COLO668 (cell line): ENCODE measurements around the gene TSBP1.
"Not testable (repeated sequence)": the region's sequence is repeated elsewhere in the genome, so short reads cannot be mapped to it uniquely, and the experiment has no call there.

Experiments
- DNase-seq: peaks from one replicate; lab custom pipeline; 2025; ENCODE audit not compliant: unreplicated experiment; lab: John Stamatoyannopoulos, UW

TSBP1 gene

DNA sequence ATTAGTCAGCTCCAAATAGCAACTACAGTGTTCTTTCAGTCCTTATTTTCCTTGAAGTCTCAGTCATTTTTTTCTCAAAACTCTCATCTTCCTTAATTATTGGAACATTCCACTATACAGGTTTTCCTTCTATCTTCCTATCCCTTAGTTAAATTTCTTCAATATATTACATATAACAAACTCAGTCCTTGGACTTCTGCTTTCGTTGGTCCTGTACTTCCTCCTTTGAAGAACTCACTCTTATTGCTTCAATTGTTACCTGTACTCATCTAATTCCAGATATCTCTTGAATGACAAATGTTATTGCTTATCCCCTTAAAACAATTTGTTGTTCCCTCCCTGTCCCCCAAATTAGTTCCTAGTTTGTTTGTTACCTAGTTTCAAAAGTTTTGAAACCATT lies 80.2 kb downstream of the TSBP1 start:
- no peak for DNase-seq

DNA sequence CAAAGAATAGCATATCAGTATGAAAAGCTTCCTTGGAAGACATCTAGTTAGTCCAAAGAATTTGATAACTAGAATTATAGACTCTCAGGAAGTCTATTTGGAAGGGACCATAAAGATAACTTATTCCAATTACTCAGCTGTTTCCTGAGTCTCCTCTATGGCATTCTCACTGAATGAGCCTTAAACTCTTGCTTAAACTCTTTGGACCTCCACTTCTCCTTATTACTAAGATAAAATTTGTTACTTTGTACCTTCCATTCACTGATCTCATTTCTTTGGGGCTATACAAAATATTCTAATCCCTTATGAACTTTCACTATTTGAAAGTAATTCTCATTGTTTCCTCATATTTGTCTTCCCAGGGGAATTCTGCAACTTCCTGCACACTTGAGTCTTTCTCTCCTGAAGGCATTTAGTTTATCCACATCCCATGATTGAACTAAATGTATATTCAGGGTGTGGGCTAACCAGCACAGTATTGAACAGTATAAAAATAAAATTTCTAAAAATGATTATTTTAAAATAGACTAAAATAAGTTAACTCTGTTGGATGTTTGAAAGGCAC lies 80.7 kb downstream of the TSBP1 start:
- DNase-seq, result no peak

DNA sequence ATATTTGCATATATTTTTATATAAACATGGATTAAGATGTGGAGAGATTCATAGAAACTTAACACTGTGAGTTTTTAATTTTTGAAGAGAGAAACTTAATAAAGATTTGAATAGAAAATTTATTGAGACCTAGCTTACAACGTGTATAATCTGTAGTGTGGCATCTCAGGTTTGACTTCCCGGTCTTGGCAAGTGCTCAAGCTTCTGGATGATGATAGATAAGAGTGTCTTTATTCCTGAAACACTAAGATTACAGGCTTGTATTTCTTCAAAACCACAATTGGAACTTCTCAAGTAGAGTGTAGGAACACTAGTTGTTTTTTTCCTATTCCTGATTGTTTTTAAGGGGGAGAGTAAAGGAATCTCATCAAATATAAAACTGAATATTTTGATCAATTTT lies 83.3 kb downstream of the TSBP1 start:
- no peak for DNase-seq

DNA sequence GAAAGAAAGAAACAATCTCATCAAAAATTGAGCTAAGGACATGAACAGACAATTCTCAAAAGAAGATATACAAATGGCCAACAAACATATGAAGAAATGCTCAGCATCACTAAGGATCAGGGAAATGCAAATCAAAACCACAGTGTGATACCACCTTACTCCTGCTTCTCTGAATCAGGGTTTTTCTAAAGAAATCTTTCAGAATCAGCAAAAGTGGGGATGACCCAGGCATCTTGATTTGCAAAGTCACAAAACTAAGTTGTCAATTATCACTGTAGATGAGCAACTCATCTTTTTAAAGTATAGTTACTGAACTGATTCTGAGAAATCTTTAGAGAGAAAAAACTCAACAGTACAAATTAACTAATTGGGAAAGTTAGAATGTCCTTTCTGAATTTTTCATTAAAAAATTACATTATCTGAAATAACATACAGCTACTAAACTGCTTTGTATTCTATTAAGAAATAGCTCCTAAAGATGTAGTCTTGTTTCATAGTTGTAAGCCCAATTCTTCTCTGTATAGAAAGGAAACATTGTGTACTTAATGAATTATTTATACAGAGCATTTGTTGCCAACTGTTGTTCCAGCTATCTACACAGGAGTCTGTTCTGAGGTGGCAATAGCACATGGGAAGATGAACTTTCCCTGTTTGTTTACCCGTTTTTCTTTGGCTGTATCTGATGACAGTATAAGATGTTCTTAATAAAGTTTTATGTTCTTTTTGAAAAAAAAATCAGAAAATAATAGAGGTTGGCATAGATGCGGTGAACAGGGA lies 97.7 kb downstream of the TSBP1 start:
- not testable (repeated sequence) for DNase-seq

DNA sequence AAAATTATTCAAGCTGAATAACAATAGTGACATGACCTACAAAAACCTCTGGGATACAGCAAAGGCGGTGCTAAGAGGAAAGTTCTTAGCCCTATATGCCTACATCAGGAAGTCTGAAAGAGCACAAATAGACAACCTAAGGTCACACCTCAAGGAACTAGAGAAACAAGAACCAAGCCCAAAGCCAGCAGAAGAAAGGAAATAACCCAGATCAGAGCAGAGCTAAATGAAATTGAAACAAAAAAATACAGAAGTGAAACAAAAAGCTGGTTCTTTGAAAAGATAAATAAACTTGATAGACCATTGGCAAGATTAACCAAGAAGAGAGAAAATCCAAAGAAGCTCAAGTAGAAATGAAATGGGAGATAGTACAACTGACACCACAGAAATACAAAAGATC lies 100.3 kb downstream of the TSBP1 start:
- no peak for DNase-seq

DNA sequence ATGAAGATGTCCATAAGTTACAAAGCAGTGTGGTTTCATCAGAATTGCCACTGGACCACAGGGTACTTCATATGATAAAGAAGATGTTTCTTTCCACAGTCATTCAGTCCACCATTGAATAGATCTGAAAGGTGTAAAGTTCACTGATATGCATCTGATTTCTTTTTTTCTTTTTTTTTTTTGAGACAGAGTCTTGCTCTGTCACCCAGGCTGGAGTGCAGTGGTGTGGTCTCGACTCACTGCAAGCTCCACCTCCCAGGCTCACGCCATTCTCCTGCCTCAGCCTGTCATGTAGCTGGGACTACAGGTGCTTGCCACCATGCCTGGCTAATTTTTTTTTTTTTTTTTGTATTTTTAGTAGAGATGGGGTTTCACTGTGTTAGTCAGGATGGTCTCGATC lies 103.2 kb downstream of the TSBP1 start:
- not testable (repeated sequence) for DNase-seq

DNA sequence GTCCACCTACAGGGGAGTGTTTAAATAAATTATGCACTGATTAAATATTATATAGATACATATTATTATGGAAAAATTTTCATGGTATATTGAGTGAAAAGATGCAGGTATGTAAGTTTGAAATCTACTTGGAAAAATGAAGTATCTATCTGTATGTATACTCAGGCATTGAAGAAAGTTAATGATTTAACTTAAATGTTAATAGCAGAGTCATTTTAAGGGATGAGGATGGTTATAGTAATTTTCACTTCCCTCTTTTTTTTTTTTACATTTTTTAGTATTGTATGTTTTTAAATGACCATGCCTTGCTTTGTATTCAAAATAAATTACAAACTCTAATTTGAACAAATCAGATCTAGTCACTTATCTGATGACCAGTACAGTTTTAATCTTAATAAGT lies 104.7 kb downstream of the TSBP1 start:
- DNase-seq, result no peak

DNA sequence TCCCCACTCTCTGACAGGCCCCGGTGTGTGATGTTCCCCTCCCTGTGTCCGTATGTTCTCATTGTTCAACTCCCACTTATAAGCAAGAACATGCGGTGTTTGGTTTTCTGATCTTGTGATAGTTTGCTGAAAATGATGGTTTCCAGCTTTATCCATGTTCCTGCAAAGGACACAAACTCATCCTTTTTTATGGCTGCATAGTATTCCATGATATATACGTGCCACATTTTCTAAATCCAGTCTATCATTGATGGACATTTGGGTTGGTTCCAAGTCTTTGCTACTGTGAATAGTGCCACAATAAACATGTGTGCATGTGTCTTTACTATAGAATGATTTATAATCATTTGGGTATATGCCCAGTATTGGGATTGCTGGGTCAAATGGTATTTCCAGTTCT lies 114.4 kb downstream of the TSBP1 start:
- not testable (repeated sequence) for DNase-seq

DNA sequence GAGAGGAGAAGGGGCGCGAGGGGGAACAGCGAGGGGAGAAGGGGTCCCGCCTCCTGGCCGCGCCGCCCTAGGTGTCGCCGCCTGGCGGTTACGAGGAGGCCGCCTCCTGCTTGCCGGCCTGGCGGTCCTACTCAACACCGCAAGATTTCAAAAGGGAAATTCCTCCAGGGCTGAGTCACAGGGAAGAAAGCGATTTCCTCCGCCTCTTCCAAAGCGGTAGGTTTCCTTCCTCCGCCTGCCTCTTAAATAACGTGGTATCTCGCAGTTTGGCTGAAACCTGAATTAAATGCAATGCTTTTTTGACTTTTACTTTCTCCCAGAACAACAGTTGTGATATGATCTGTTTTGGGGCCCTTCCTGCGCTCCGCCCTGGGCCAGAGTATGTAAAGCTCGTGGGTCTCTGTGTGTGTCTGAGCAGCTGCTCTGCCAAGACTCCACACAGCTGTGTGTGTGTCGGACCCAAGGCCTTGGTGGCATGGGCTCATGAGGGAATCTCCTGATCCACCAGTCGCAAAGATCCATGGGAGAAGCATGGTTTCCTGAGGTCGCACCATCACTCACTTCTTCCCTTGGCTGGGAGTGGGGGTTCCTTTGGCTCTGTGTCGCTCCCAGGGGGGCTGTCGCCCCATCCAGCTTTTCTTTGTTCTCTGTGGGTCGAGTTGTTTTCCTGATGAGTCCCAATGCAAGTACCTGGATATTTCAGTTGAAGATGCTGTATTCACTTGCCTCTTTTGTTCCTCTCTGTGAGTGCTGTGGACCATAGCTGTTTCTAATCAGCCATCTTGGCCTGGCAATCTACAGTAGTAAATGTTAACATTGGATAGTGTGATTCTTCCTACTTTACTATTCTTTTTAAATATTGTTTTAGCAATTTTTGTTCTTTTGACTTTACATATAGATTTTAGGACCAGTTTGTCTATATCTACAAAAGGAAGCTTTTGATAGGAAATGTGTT lies 116.2 kb downstream of the TSBP1 start:
- no peak for DNase-seq

DNA sequence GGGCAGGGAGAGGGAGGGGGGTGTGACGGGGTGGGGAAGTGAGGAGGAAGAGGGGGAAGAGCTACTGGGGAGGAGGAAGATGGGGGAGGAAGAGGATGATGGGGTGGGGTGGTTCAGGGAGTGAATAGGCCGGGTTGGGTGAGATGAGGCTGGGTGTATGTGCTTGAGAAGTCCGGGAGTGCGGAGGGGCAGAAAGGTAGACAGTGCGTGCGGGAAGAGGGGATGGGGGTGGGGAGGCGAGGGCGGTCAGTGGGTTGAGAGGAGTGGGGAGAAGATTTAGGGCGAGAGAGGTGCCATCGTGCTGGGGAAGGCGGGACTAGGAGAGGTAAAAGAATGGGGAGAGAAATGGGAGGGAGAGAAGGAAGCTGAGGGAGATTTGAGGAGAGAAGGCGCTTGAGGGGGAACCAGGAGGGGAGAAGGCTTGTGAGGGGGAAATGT lies 116.9 kb downstream of the TSBP1 start:
- DNase-seq, result no peak

DNA sequence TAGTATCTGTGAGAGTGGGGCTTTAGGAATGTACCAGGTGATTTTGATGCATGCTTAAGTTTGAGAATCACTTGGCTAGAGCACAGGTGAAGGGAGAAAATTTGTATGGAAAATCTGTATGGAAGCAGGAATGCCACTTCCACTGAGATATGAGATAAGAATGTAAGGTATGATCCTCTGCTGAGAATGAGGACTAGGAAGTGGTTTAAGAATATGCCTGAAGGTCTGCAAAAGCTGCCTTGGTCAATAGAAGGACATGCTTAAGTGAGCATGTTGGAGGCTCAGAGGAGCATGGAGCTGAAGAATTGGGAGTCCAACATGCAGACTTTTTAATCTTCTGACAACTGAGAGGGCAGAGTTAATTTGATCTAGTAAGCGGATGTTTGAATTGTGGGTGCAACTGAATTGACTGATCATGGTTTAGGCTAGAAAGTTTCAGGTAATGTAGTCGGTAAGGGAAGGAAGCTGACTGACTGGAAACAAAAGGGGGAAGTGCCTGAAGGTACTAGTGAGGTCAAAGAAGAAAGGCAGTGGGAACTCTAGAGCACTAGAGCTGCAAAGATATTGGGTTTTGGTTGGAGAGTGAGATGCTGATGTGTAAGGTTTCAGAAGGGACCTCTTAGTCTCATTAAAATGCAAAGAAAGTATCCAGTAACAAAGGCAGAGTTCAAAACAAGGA lies 119.2 kb downstream of the TSBP1 start:
- DNase-seq, result no peak

DNA sequence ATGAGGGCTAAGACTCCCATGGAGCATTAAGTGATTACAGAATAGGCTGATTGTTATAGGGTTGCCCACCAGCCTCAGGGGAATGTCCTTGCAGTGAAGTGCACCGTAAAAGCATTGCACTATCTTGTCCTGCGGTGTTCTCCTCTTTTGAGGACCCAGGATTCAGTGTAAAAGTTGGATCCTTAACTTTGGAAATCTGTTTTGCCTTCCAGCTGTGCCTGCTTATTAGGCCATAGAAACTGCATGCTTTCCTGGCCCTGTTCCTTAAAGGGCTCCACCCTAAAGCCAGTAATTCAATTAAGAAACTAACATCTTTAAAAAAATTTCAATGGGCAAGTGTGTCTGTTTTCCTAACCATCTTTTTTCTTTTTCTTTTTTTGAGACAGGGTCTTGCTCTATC lies 122.4 kb downstream of the TSBP1 start:
- DNase-seq, result no peak

DNA sequence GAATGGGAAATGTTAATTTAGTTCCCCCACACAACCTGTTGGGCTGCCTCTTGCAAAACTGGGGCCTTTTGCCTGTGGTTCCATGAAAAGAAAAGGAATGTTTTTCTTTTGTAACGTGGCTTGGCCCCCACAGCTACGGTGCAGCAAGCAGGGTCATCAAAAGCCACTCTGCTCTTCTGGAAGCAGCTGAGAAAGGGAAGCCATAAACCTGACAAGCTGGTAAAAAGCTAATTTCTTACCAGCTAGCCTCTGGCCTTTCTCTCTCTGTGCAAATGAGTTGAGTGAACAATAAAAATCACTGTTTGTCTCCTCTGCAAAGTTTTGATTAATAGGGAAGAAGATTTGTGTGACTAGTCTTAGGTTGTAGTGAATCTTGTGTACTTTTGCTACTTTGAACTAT lies 124.3 kb downstream of the TSBP1 start:
- DNase-seq, result no peak

DNA sequence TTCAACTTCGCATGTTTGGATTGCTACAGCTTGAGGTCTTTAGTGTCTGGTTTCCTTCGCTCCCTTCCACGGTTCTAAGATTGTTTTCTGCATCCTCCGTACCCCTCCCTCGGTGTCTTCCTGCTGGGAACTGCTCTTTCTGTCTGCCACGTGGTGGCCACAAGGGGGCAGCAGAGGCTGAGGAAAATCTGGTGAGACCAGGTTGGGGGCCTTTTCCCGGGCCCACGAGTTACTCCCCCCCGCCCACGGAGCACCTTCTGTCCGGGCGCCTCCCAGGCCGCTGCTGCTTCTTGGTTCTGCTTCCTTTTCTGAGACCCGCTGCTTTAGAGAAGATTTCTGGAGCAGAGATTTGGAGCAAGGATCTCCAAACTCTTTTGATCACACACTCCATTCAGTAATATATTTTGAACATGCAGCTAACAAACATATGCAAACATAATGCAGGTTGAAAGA lies 126.7 kb downstream of the TSBP1 start:
- DNase-seq, result peak; percentile 19

DNA sequence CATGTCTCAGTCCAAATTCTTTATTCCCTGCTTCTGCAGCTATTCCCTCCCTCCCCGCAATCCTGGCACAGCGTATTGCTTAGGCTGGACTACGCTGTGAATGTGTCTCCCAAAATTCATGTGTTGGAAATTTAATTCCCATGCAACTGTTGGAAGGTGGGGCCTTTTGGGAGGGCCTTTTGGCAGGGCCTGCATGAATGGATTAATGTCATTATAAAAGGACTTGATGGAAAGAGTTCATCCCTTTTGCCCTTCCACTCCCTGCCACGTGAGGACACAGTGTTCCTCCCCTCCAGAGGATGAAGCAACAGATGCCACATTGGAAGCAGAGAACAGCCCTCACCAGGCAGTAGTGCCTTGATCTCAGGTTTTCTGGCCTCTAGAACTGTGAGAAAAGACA lies 127.4 kb downstream of the TSBP1 start:
- DNase-seq, result no peak
